ENCODE measurements around the gene RAD54L. TPM values are rescaled to one million over a fixed set of nuclear protein-coding genes. Genes with fewer than 3 reads are reported as not detected.
"Not testable (repeated sequence)": the region's sequence is repeated elsewhere in the genome, so short reads cannot be mapped to it uniquely, and the experiment has no call there.

The RAD54L gene
- total RNA-seq, 6 donors from 2014 or later, result 0.78 to 2.4 (median 1.6) TPM; not detected in 2

DNA sequence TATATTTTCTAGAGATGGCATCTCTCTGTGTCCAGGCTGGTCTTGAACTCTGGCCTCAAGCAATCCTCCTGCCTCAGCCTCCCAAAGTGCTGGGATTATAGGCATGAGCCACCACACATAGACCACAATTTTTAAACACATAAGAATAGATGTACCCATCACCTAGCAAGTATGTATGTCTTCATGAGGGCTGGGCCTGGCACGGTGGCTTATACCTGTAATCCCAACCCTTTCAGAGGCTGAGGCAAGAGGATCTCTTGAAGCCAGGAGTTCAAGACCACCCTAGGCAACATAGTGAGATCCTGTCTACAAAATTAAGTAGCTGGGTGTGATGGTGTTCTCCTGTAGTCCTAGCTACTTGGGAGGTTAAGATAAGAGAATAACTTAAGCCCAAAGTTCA lies 69.8 kb downstream of the RAD54L start:
- Histone ChIP-seq H3K4me3 (no peak overlapping the region), H3K27ac (no peak overlapping the region), H3K4me1 (no peaks in the 10 kb centered on the region), H3K36me3 (peaks cover 14 to 53% (median 41%) of the 10 kb centered on the region in 4 donors), H3K9me3 (no peaks in the 10 kb centered on the region), H3K27me3 (no peaks in the 10 kb centered on the region)
- WGBS, 2 donors, result 79 to 100% methylated on average over 1 of the region's 1 CpG
- no peak for TF ChIP-seq EP300 (IDR thresholded peaks at IDR 0.05)
- TF ChIP-seq, protein P1, sequence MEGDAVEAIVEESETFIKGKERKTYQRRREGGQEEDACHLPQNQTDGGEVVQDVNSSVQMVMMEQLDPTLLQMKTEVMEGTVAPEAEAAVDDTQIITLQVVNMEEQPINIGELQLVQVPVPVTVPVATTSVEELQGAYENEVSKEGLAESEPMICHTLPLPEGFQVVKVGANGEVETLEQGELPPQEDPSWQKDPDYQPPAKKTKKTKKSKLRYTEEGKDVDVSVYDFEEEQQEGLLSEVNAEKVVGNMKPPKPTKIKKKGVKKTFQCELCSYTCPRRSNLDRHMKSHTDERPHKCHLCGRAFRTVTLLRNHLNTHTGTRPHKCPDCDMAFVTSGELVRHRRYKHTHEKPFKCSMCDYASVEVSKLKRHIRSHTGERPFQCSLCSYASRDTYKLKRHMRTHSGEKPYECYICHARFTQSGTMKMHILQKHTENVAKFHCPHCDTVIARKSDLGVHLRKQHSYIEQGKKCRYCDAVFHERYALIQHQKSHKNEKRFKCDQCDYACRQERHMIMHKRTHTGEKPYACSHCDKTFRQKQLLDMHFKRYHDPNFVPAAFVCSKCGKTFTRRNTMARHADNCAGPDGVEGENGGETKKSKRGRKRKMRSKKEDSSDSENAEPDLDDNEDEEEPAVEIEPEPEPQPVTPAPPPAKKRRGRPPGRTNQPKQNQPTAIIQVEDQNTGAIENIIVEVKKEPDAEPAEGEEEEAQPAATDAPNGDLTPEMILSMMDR (IDR thresholded peaks at IDR 0.05), result no peak
- TF ChIP-seq POLR2A (IDR thresholded peaks at IDR 0.05), result no peak
- TF ChIP-seq POLR2AphosphoS5 (IDR thresholded peaks at IDR 0.05), result no peak
- no peak for ATAC-seq (ENCODE audit: low FRiP score in 2 of 2)
- DNase-seq, result no peak

DNA sequence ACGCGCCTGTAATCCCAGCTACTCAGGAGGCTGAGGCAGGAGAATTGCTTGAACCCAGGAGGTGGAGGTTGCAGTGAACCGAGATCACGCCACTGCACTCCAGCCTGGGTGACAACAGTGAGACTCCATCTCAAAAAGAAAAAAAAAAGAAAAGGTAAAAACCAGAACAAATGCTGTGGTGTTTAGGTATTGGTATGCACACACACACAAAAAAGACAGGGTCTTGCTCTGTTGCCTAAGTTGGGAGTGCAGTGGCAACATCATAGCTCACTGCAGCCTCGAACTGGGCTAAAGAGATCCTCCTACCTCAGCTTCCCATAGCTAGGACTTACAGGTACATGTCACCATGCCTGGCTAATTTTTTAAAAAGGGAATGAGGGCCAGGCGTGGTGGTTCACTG lies 71.7 kb downstream of the RAD54L start:
- not testable (repeated sequence) for H3K27ac ChIP-seq; H3K9me3 ChIP-seq; DNase-seq; H3K27me3 ChIP-seq; H3K4me3 ChIP-seq; ATAC-seq (ENCODE audit: low FRiP score in 2 of 2); H3K4me1 ChIP-seq
- 93 to 94% methylated on average over 6 of the region's 6 CpGs for WGBS, 2 donors
- peaks cover 6 to 34% (median 25%) of the 10 kb centered on the region in 4 donors for H3K36me3 ChIP-seq

DNA sequence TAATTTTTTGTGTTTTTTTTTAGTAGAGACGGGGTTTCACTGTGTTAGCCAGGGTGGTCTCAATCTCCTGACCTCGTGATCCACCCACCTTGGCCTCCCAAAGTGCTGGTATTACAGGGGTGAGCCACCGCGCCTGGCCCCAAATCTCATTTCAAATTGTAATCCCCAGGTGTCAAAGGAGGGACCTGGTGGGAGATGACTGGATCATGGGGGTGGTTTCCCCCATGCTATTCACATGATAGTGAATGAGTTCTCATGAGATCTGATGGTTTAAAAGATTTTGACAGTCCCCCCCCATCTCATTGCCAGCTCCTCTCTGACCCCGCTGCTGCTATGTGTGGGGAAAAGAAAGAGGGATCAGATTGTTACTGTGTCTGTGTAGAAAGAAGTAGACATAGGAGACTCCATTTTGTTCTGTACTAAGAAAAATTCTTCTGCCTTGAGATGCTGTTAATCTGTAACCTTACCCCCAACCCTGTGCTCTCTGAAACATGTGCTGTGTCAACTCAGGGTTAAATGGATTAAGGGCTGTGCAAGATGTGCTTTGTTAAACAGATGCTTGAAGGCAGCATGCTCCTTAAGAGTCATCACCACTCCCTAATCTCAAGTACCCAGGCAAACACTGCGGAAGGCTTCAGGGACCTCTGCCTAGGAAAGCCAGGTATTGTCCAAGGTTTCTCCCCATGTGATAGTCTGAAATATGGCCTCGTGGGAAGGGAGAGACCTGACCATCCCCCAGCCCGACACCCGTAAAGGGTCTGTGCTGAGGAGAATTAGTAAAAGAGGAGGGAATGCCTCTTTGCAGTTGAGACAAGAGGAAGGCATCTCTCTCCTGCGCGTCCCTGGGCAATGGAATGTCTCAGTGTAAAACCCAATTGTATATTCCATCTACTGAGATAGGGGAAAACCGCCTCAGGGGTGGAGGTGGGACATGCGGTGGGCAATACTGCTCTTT lies 72.7 kb downstream of the RAD54L start:
- 71 to 72% methylated on average over 13 of the region's 13 CpGs for WGBS, 2 donors
- H3K36me3 ChIP-seq, result peaks cover 2 to 25% (median 19%) of the 10 kb centered on the region in 4 donors
- not testable (repeated sequence) for H3K27ac ChIP-seq; H3K27me3 ChIP-seq; H3K4me3 ChIP-seq; ATAC-seq (ENCODE audit: low FRiP score in 2 of 2); H3K9me3 ChIP-seq; H3K4me1 ChIP-seq
- DNase-seq, result peak in 1 of 2 donors; percentile 29

DNA sequence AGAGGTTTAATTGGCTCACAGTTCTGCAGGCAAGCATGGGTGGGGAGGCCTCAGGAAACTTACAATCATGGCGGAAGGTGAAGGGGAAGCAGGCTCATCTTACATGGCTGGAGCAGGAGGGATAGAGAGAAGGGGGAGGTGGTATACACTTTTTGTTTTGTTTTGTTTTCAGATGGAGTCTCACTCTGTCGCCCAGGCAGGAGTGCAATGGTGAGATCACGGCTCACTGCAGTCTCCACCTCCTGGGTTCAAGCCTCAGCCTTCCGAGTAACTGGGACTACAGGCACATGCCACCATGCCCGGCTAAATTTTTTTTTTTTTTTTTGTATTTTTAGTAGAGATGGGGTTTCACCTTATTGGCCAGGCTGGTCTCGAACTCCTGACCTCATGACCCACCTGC lies 74.6 kb downstream of the RAD54L start:
- DNase-seq; ATAC-seq (ENCODE audit: low FRiP score in 2 of 2); H3K4me1 ChIP-seq; H3K27ac ChIP-seq; H3K36me3 ChIP-seq; H3K9me3 ChIP-seq; H3K27me3 ChIP-seq; H3K4me3 ChIP-seq: not testable (repeated sequence)
- WGBS, 2 donors, result 90 to 94% methylated on average over 6 of the region's 6 CpGs

DNA sequence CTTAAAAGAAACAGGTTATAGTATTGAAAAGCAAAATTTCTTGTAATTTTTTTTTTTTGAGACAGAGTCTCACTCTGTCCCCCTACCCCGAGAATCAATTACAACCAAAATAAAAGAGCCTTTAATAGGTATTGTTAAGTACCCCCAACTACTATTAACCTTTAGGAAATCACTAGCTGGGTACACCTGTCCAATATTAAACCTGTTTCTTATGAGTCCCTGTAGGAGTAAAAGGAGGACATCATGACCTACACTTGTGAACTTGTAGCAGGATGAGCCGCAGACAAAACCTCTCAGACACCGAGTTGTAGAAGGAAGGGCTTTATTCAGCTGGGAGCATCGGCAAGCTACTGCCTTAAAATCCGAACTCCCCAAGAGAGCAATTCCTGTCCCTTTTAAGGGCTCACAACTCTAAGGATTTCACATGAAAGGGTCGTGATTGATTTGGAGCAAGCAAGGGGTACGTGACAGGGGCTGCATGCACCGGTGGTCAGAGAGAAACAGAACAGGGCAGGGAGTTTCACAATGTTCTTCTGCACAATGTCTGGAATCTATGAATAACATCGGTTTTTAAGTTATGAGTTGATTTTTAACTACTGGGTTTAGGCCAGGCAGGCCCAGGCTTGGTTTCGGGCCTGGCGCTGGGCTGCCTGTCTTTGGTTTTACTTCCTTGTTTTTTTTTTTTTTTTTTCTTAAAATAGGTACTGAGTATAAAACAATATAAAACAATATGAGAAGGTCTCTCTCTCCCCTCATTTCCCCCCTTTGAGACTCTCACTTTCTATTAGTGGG lies 77.9 kb downstream of the RAD54L start:
- not testable (repeated sequence) for H3K36me3 ChIP-seq; H3K4me1 ChIP-seq; ATAC-seq (ENCODE audit: low FRiP score in 2 of 2); DNase-seq; H3K27me3 ChIP-seq; H3K27ac ChIP-seq; H3K4me3 ChIP-seq; H3K9me3 ChIP-seq
- WGBS, 2 donors, result 85 to 93% methylated on average over 11 of the region's 11 CpGs

Other genes starting within 250 kb of the RAD54L start
- 10 to 100 TPM; 11.2 to 43.7 (median 33.0) TPM for gene PIK3R3, start 115.1 kb upstream of the RAD54L start, total RNA-seq
- gene TSPAN1, start 72.7 kb upstream of the RAD54L start, total RNA-seq, result 100 to 1,000 TPM in 1 of 6 donors, 10 to 100 TPM in 5; 12.2 to 109 (median 31.2) TPM
- gene P3R3URF, start 71.3 kb upstream of the RAD54L start, total RNA-seq, result not detected
- gene POMGNT1, start 49.3 kb upstream of the RAD54L start, total RNA-seq, result 10 to 100 TPM; 37.7 to 66.7 (median 47.5) TPM
- 1 to 10 TPM in 5 of 6 donors, under 1 TPM in 1; 0.61 to 5.2 (median 2.8) TPM for gene LURAP1, start 44.4 kb upstream of the RAD54L start, total RNA-seq
- gene LRRC41, start 55.9 kb downstream of the RAD54L start, total RNA-seq, result 10 to 100 TPM; 49.7 to 97.4 (median 52.8) TPM
- 100 to 1,000 TPM in 5 of 6 donors, 10 to 100 TPM in 1; 59.7 to 193 (median 126) TPM for gene UQCRH, start 55.9 kb downstream of the RAD54L start, total RNA-seq
- gene NSUN4, start 93.0 kb downstream of the RAD54L start, total RNA-seq, result 10 to 100 TPM; 25.1 to 28.4 (median 26.7) TPM
- 10 to 100 TPM; 34.1 to 67.1 (median 46.8) TPM for gene FAAH, start 146.6 kb downstream of the RAD54L start, total RNA-seq
- not detected for gene DMBX1, start 242.1 kb downstream of the RAD54L start, total RNA-seq